ENCODE measurements around the gene NDUFS8.

- TF ChIP-seq CTCF (IDR thresholded peaks at IDR 0.05) (no peak), EZH2 (IDR thresholded peaks at IDR 0.05; ENCODE audit: borderline replicate concordance, insufficient read depth, low read depth, low read length, poor library complexity, severe bottlenecking) (no peak)
Measured at GRCh38 chr11:68081691-68082090, 51.2 kb downstream of the NDUFS8 start.

Data from B cell (primary cell).